Activated CD8-positive, alpha-beta T cell treated with anti-CD3 and anti-CD28 coated beads for 36 hours (primary cell): ENCODE data around the gene LPP. TPM values are rescaled to one million over a fixed set of nuclear protein-coding genes. Genes with fewer than 3 reads are reported as not detected.

Experiments
- ATAC-seq: fragments of 200-7000 bp; cut with Tn5 transposase; one replicate; pipeline ENCODE4 v1.10.0; 2021; ENCODE audit warnings: mild to moderate bottlenecking, moderate library complexity
- CTCF ChIA-PET: fragments of 350-600 bp; sonication (Branson Sonifier 250); formaldehyde crosslinking; loops from one replicate; lab custom pipeline; 2021; ENCODE audit warnings: antibody characterized with exemption; lab: Charles Lee
- POLR2A ChIA-PET: fragments of 350-600 bp; sonication (Branson Sonifier 250); formaldehyde crosslinking; loops from one replicate; lab custom pipeline; 2021; ENCODE audit warnings: antibody characterized with exemption; lab: Charles Lee
- DNase-seq: peaks from one replicate; pipeline ENCODE4 v3.0.0-alpha.2; 2020
- H3K27ac Mint-ChIP-seq: one replicate; pipeline ENCODE4 v1.8.0; 2021; ENCODE audit warnings: mild to moderate bottlenecking, mixed read lengths
- H3K27me3 Mint-ChIP-seq: one replicate; pipeline ENCODE4 v1.8.0; 2021; ENCODE audit warnings: mixed read lengths
- H3K36me3 Mint-ChIP-seq: one replicate; pipeline ENCODE4 v1.8.0; 2021; ENCODE audit warnings: low read depth, mixed read lengths
- H3K4me1 Mint-ChIP-seq: one replicate; pipeline ENCODE4 v1.8.0; 2021; ENCODE audit warnings: low read depth, mixed read lengths
- H3K4me3 Mint-ChIP-seq: one replicate; pipeline ENCODE4 v1.8.0; 2021; ENCODE audit warnings: mild to moderate bottlenecking, moderate library complexity, mixed read lengths
- H3K9me3 Mint-ChIP-seq: one replicate; pipeline ENCODE4 v1.8.0; 2021; ENCODE audit warnings: mixed read lengths
- CTCF ChIP-seq: fragments of 200-600 bp; IDR thresholded peaks from one replicate; pipeline ENCODE4 v1.8.0; 2022; ENCODE audit warnings: antibody characterized with exemption, mild to moderate bottlenecking
- intact Hi-C: fragments of 100-400 bp; cut with micrococcal nuclease; formaldehyde crosslinking; loops from one replicate; pipeline ENCODE4 v1.10.0; 2022
- total RNA-seq, 2 experiments: library from RNA; stranded (reverse); gene quantifications; one replicate each; pipeline ENCODE4 v1.2.3, GENCODE V29; 2021

LPP gene
- total RNA-seq, 2 experiments from 2014 or later, result 16.4 to 22.6 TPM

- DNase-seq (no peak), ATAC-seq (no peak)
- Mint-ChIP-seq H3K27me3 (no peaks in the 10 kb centered on the region), H3K4me3 (no peak overlapping the region), H3K4me1 (no peaks in the 10 kb centered on the region), H3K36me3 (no peaks in the 10 kb centered on the region), H3K9me3 (no peaks in the 10 kb centered on the region), H3K27ac (no peak overlapping the region)
- ChIA-PET CTCF (no interaction called here), POLR2A (no interaction called here)
- TF ChIP-seq CTCF, result no peak
- intact Hi-C loops, result no loop called here
Observed at GRCh38 chr3:188855675-188856074, 701.7 kb downstream of the LPP start.

- no peak for DNase-seq
- no peaks in the 10 kb centered on the region for H3K9me3 Mint-ChIP-seq
- H3K4me3 Mint-ChIP-seq, result no peak overlapping the region
- no peaks in the 10 kb centered on the region for H3K36me3 Mint-ChIP-seq
- CTCF ChIA-PET, result no interaction called here
- no peaks in the 10 kb centered on the region for H3K27me3 Mint-ChIP-seq
- TF ChIP-seq CTCF, result no peak
- POLR2A ChIA-PET, result no interaction called here
- intact Hi-C loops, result no loop called here
- no peak overlapping the region for H3K27ac Mint-ChIP-seq
- no peak for ATAC-seq
- no peaks in the 10 kb centered on the region for H3K4me1 Mint-ChIP-seq
Observed at GRCh38 chr3:188860147-188860546, 706.2 kb downstream of the LPP start.

- DNase-seq (no peak), ATAC-seq (no peak)
- H3K4me3 Mint-ChIP-seq, result no peak overlapping the region
- intact Hi-C loops, result no loop called here
- no peak overlapping the region for H3K27ac Mint-ChIP-seq
- H3K36me3 Mint-ChIP-seq, result peaks cover 1% of the 10 kb centered on the region
- no peak for TF ChIP-seq CTCF
- ChIA-PET POLR2A (no interaction called here), CTCF (no interaction called here)
- no peaks in the 10 kb centered on the region for H3K9me3 Mint-ChIP-seq
- no peaks in the 10 kb centered on the region for H3K4me1 Mint-ChIP-seq
- H3K27me3 Mint-ChIP-seq, result no peaks in the 10 kb centered on the region
Observed at GRCh38 chr3:188861842-188862744, 708.1 kb downstream of the LPP start.

GRCh38 chr3:188863999-188864406 is 710.0 kb downstream of the LPP start:
- no peak for ATAC-seq

More at GRCh38 chr3:188863999-188864406, 710.0 kb downstream of the LPP start:
- Mint-ChIP-seq H3K4me3 (no peak overlapping the region), H3K4me1 (no peaks in the 10 kb centered on the region), H3K36me3 (peaks cover 1% of the 10 kb centered on the region), H3K27me3 (no peaks in the 10 kb centered on the region), H3K27ac (no peak overlapping the region), H3K9me3 (no peaks in the 10 kb centered on the region)
- intact Hi-C loops, result no loop called here
- TF ChIP-seq CTCF, result no peak
- CTCF ChIA-PET, result interaction anchor here (1.2 kb wide), 1 partner anchor 91 kb away, joined by 4 read pairs; no protein-coding TSS in a partner anchor
- no peak for DNase-seq
- POLR2A ChIA-PET, result no interaction called here
